GM21390 (cell line): ENCODE measurements around the gene FAIM2.
"Not testable (repeated sequence)": the region's sequence is repeated elsewhere in the genome, so short reads cannot be mapped to it uniquely, and the experiment has no call there.

Experiments
- ATAC-seq: cut with Tn5 transposase; IDR thresholded peaks from one replicate; pipeline ENCODE4 v1.9.1; 2021; ENCODE audit not compliant: unreplicated experiment

Gene FAIM2

GRCh38 chr12:49866859-49867569 is 36.7 kb downstream of the FAIM2 start:
- no peak for ATAC-seq

GRCh38 chr12:49865782-49866135 is 37.9 kb downstream of the FAIM2 start:
- ATAC-seq, result no peak

GRCh38 chr12:49865109-49865781 is 38.5 kb downstream of the FAIM2 start:
- no peak for ATAC-seq

GRCh38 chr12:49864798-49865090 is 39.0 kb downstream of the FAIM2 start:
- ATAC-seq, result no peak

GRCh38 chr12:49863946-49864797 is 39.5 kb downstream of the FAIM2 start:
- ATAC-seq, result no peak

- not testable (repeated sequence) for ATAC-seq
Measured at GRCh38 chr12:49860921-49861320, 42.8 kb downstream of the FAIM2 start.

GRCh38 chr12:49855890-49856289 is 47.8 kb downstream of the FAIM2 start:
- not testable (repeated sequence) for ATAC-seq

GRCh38 chr12:49854976-49855375 is 48.7 kb downstream of the FAIM2 start:
- ATAC-seq, result no peak

- ATAC-seq, result no peak
Measured at GRCh38 chr12:49853671-49854070, 50.0 kb downstream of the FAIM2 start.

- no peak for ATAC-seq
Measured at GRCh38 chr12:49847161-49847560, 56.5 kb downstream of the FAIM2 start.

GRCh38 chr12:49846032-49846431 is 57.7 kb downstream of the FAIM2 start:
- no peak for ATAC-seq

GRCh38 chr12:49843876-49844437 is 59.7 kb downstream of the FAIM2 start:
- ATAC-seq, result no peak

- ATAC-seq, result no peak
Measured at GRCh38 chr12:49843411-49843810, 60.3 kb downstream of the FAIM2 start.

- peak; percentile 87 for ATAC-seq
Measured at GRCh38 chr12:49842519-49843352, 61.0 kb downstream of the FAIM2 start, which contains the start of gene BCDIN3D. TSS of gene BCDIN3D (minus strand) at chr12:49843106. CDS start at chr12:49843087, 19 bp downstream.

GRCh38 chr12:49838973-49839633 is 64.6 kb downstream of the FAIM2 start:
- no peak for ATAC-seq

GRCh38 chr12:49832836-49833421 is 70.8 kb downstream of the FAIM2 start:
- no peak for ATAC-seq

- ATAC-seq, result no peak
Measured at GRCh38 chr12:49831717-49832116, 72.0 kb downstream of the FAIM2 start.

GRCh38 chr12:49828133-49829091 is 75.3 kb downstream of the FAIM2 start, which contains the start of gene NCKAP5L:
TSS of gene NCKAP5L (minus strand) at chr12:49828413. CDS start at chr12:49804044, 24,369 bp downstream.
- peak; percentile 87 for ATAC-seq
